GM19452 (cell line): Measurements from ENCODE around the gene SRCIN1.

Source experiments
- ATAC-seq: cut with Tn5 transposase; IDR thresholded peaks from one replicate; pipeline ENCODE4 v1.9.1; 2021; ENCODE audit not compliant: unreplicated experiment

Gene SRCIN1

GRCh38 chr17:38563362-38564253 lies 42.1 kb downstream of the SRCIN1 start:
- no peak for ATAC-seq

- ATAC-seq, result no peak
Observed at GRCh38 chr17:38562903-38563302, 42.8 kb downstream of the SRCIN1 start.

- ATAC-seq, result no peak
Observed at GRCh38 chr17:38562215-38562569, 43.6 kb downstream of the SRCIN1 start.

- ATAC-seq, result no peak
Observed at GRCh38 chr17:38561416-38562214, 44.1 kb downstream of the SRCIN1 start.

- no peak for ATAC-seq
Observed at GRCh38 chr17:38560503-38561318, 45.0 kb downstream of the SRCIN1 start.

- ATAC-seq, result no peak
Observed at GRCh38 chr17:38559880-38560230, 45.9 kb downstream of the SRCIN1 start.

GRCh38 chr17:38559051-38559879 lies 46.5 kb downstream of the SRCIN1 start:
- ATAC-seq, result peak; percentile 62

GRCh38 chr17:38558728-38559050 lies 47.1 kb downstream of the SRCIN1 start:
- no peak for ATAC-seq

GRCh38 chr17:38557836-38558727 lies 47.7 kb downstream of the SRCIN1 start:
- peak; percentile 67 for ATAC-seq

- no peak for ATAC-seq
Observed at GRCh38 chr17:38557396-38557795, 48.4 kb downstream of the SRCIN1 start.

GRCh38 chr17:38556239-38556638 lies 49.5 kb downstream of the SRCIN1 start:
- no peak for ATAC-seq

GRCh38 chr17:38554430-38555350 lies 51.1 kb downstream of the SRCIN1 start:
- no peak for ATAC-seq

GRCh38 chr17:38552343-38552742 lies 53.4 kb downstream of the SRCIN1 start:
- ATAC-seq, result no peak

GRCh38 chr17:38551121-38551520 lies 54.6 kb downstream of the SRCIN1 start:
- ATAC-seq, result no peak

- ATAC-seq, result no peak
Observed at GRCh38 chr17:38550661-38551060, 55.1 kb downstream of the SRCIN1 start.

GRCh38 chr17:38549285-38549684 lies 56.5 kb downstream of the SRCIN1 start:
- ATAC-seq, result no peak

- no peak for ATAC-seq
Observed at GRCh38 chr17:38547444-38547843, 58.3 kb downstream of the SRCIN1 start.

- no peak for ATAC-seq
Observed at GRCh38 chr17:38546396-38546795, 59.4 kb downstream of the SRCIN1 start.
